Activated CD4-positive, alpha-beta T cell treated with anti-CD3 and anti-CD28 coated beads, Interleukin-2, amount 50 U/mL, for 16 hours (primary cell): ENCODE measurements around the gene TOLLIP.
A peak's percentile ranks its signal among the peaks of the same experiment; 100 is the strongest.

Experiments
- DNase-seq: peaks from one replicate; pipeline ENCODE4 v3.0.0-alpha.2; 2020

Gene TOLLIP

DNA sequence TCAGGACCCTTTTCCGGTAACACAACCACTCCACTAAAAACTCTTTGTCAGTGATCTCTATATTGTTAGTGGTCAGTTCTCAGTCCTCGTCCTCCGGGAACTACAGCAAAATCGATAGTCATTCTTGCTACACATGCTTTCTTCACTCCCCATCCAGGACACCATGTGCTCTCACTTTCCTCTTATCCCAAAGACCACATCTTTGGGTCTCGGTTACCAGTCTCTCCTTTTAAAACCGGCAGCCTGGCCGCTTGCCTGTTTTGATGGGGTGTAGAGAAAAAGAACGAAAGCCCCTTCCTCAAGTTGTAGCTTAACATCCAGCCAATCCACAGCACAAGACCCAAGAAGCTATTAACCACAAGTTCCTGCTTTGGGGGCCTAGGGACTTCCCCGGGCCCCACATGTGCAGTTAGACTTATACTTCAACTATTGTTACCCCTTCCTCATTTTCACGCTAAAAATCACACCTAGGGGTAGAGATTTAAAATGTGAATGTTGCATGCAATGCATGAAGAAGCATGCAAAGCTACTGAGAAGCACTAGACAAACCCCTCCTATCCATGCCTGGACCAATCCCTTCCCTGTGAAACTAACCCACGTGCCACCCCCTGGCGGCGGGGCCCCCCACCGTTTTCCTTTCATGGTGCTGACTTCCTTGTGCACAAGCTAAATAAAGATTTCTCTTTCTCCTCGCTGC, 1.5 kb upstream of the TOLLIP start:
- DNase-seq, result peak; percentile 33

GRCh38 chr11:1310318-1310687, 871 bp upstream of the TOLLIP start:
- no peak for DNase-seq

GRCh38 chr11:1308743-1309497, 512 bp downstream of the TOLLIP start:
- no peak for DNase-seq

- DNase-seq, result no peak
Measured at GRCh38 chr11:1307998-1308742, 1.3 kb downstream of the TOLLIP start.

GRCh38 chr11:1307163-1307870, 2.1 kb downstream of the TOLLIP start:
- DNase-seq, result no peak

DNA sequence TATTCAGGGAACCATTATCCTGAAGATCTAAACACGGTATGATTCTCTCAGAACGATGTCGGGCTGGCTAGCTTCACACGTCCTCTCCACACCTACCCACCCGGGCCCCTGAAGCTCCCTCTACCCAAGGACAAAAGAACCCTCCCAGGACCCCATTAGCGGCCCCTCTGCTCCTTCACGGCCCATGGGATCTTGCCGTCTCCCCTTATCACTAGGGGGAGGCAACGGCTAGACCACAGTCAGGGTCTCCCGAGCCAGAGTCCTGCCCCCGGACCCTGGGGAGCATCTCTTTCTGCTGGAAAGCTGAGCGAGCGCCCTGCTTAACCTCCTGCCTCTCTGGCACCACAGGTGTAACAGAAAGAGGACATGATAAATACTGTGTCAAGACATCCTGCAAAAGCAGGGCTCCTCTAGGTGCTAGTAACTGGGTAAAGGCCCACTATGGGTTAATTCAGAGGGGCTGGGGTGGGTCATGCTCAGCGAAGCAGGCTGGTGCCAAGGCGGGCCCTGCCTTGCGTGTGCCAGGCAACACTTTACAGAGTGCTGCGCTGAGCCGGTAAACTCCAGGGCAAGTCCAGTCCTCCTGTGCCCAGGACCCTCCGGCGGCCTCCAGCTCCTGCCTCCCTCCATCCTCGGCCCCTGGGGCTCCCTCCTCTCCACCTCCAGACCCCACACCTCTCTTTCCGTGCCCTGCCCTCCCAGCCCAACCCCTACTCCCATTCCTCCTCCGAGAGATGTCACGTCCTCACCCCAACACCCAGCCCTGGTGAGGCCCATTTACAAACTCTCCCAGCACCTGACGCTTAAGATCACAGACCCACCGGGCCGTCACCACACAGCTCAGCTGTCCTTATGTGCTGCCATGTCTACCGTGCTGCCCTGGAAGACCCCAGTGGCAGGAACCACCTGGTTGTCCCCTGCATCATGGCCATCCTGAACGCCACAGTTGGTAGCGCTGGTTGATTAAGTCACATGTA, 3.0 kb downstream of the TOLLIP start:
- no peak for DNase-seq

- no peak for DNase-seq
Measured at GRCh38 chr11:1305501-1306056, 3.9 kb downstream of the TOLLIP start.

DNA sequence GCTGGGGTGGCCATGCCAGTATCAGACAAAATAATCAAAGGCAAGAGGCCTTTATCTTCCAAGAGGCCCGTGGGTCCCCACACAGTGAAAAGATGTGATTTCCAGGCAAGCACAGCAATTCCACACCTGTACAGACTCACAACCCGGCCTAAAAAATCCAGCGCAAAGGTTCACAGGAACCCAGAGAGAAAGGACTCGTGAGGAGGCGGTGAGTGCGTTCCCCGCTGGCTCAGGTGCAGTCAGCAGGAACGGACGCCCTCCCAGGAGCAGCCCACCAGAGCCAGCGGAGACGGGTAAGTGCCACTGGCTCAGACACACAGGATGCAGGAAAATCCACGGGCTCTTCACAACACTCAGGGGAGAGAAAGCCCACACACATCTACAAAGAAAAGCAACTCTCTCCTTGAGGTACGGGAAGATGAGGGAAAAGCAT, 4.4 kb downstream of the TOLLIP start:
- DNase-seq, result no peak

GRCh38 chr11:1304380-1304779, 5.1 kb downstream of the TOLLIP start:
- no peak for DNase-seq

- DNase-seq, result no peak
Measured at GRCh38 chr11:1303973-1304372, 5.5 kb downstream of the TOLLIP start.

DNA sequence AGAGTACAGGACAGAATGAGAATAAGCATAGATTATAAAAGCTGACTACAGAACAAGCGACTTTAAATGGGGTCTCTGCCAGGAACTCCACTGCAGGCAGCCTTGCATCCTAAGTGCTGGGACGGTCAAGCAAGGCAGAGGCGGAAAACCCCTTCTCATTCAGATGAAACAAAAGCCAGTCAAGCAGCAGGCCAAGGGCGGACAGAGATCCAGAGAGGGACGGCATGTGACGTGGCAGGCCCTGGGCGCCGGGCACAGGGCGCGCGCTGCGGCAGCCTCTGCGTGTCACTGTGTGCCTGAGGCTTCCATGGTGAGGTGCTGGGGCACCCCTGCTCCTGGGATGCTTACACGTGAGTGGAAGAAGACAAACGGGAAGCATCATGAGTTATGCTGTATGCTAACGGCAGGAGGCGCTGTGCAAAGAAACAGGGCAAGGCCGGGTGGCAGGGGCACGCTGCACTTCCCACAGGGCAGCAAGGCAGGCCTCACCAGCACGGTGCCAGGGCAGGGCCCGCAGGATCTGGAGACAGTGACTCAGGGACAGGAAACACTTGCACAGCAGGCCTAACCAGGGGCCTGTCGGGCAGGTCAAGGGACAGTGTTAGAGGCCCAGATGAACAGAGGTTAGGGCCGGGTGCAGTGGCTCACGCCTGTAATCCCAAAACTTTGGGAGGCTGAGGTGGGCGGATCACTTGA, 6.2 kb downstream of the TOLLIP start:
- no peak for DNase-seq

- no peak for DNase-seq
Measured at GRCh38 chr11:1302461-1303125, 6.8 kb downstream of the TOLLIP start.

DNA sequence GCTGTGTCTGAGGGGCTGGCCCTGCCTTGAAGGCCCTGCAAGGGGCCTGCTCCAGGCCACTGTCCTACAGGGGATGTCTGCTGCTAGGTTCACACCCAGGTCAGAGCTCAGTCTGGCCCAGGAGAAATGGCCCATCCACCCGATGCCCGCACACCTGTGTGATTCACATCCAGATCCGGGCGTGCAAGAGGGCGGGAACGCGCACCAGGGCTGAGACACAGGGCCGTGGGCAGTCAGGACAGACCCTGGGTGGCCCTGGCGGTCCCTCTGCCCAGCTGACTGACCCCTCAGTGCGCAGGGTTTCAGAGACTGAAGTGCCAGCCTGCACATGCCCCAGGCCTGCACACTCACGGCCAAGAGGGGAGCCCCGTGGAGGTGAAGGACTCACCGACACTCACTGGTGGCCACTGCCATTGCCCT, 7.4 kb downstream of the TOLLIP start:
- DNase-seq, result no peak

DNA sequence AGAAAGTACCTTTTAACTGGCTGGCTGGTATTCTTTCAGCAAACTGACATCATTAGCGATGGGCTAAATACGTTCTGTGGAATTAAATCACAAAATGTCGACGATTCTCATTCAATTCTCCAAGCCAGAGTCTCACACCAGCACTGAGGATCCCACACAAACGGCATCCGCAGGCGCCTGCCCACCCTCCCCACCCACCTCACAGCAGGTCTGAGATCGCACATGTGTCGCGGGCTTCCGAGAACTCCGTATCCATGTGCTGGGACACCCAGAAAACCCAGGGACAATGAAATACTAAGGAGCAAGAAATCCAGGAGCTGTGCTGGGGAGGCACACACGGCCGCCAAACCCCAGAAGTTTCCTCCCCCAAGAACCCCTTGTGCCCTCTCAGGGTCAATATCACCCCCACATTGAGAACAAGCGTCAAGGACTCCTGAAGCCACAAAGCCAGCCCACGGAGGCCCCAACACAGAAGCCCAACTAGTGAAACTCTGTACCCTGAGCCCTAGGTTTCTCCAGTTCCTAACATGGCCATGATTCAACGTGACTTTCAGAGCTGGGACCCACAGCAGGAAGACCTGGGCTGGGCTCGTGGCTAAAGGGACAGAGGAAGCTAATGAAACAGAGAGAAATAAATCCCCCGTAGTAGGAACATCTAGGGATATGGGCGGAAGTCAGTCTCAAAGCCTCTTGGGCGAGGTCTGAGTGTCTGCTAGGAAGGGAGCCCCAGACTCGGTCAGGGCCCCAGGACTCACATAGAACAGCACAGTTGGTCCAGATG, 8.0 kb downstream of the TOLLIP start:
- DNase-seq, result no peak

- no peak for DNase-seq
Measured at GRCh38 chr11:1300569-1301187, 8.8 kb downstream of the TOLLIP start.

DNA sequence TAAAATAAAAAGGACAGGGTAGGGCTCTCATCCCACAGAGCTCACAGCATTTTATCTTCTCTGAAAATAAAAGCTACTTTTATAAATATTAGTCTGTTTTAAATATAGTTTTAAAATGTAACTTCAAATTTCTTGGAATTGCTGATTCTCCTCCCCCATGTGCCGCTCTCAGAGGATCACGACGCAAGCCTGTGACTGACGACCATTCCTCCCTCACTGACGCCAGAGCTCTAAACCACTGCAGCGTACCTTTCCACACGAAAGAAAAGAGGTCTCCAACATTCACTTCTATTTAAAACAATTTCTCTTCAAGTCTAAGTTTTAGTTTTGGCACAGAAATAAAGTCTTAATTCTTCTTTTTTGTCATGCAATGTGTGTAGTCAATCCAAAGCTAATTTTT, 9.3 kb downstream of the TOLLIP start:
- DNase-seq, result no peak

DNA sequence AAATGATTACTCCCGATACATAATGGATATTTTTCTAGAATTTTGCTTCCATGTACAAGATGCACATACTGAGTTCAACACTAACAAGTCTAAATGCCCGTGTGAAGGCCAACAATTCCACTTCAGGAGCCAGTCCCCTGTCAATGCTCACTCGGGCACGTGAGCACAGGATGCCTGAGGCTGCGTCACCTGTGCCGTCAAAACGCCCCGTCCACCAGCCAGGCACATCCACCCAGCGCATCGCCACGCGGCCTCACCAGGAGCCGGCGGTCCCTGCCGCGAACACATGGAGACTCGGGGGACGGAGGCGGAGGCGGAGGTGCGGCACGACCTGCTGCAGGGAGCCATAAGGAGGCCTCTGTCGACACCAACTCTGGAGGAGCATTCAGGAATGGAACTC, 9.8 kb downstream of the TOLLIP start:
- DNase-seq, result no peak

DNA sequence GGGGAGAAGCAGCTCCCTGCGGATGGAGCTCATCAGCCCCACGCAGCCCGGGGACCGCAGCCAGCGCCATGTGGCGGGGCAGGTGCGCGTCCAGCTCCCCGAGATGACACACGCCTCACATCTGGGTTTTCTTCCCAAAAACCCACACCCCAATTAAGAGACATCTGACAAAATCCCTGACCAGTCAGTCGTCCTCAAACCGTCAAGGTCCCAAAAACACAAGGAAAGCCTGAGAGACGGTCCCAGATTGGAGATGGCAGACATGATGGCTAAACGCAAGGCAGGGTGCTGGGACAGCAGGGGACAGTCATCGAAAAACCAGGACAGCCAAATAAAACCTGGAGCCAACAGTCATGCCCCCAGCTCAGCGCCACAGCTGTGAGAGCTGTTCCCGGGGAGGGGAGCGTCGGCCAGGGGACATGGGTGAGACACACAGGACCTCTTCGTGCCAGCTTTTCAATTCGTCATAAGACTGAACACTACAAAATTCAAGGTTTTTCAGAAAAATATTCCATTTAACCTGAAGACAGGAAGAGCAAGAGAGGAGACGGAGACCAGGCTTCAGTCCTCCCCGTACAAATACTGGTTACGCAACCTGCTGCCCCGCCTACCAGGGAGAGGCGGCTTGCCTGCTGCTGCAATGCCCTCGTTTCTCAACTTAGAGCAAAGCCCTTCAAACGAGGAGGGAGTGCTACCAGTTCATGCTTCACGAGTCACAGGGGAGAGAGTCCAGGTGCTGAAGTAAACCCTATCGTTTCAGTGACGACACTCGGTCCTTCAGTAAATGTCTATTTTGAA, 10.5 kb downstream of the TOLLIP start:
- DNase-seq, result no peak
